Muscle layer of colon (tissue), 2 donors: ENCODE measurements around the gene RC3H1.
A peak's percentile ranks its signal among the peaks of the same experiment; 100 is the strongest.
"Not testable (repeated sequence)": the region's sequence is repeated elsewhere in the genome, so short reads cannot be mapped to it uniquely, and the experiment has no call there.

Experiments used
- H3K27ac ChIP-seq: one replicate; pipeline ENCODE4 v1.7.0; 2013; ENCODE audit warnings: low read depth, mild to moderate bottlenecking, low read length, moderate library complexity
- H3K27me3 ChIP-seq, 2 donors: one replicate each; pipeline ENCODE4 v1.7.0; 2013; ENCODE audit warnings: low read length in 2 of 2, mild to moderate bottlenecking in 2 of 2; ENCODE audit not compliant: insufficient read depth in 2 of 2, control insufficient read depth in 1 of 2
- H3K36me3 ChIP-seq: one replicate; pipeline ENCODE4 v1.7.0; 2013; ENCODE audit warnings: mild to moderate bottlenecking, low read length; ENCODE audit not compliant: insufficient read depth
- H3K4me1 ChIP-seq: one replicate; pipeline ENCODE4 v1.7.0; 2013; ENCODE audit warnings: mild to moderate bottlenecking, low read length; ENCODE audit not compliant: insufficient read depth
- H3K4me3 ChIP-seq, 2 donors: one replicate each; pipeline ENCODE4 v1.7.0; 2013; ENCODE audit warnings: low read length in 2 of 2, low read depth in 1 of 2, mild to moderate bottlenecking in 1 of 2, moderate library complexity in 1 of 2
- H3K9ac ChIP-seq: one replicate; pipeline ENCODE4 v1.7.0; 2013; ENCODE audit warnings: low read length
- H3K9me3 ChIP-seq: one replicate; pipeline ENCODE4 v1.7.0; 2013; ENCODE audit warnings: mild to moderate bottlenecking, low read length
- donor health status: abdominal sarcoma.
- donor health status: Adenocarcinoma of cecum.

RC3H1 gene

DNA sequence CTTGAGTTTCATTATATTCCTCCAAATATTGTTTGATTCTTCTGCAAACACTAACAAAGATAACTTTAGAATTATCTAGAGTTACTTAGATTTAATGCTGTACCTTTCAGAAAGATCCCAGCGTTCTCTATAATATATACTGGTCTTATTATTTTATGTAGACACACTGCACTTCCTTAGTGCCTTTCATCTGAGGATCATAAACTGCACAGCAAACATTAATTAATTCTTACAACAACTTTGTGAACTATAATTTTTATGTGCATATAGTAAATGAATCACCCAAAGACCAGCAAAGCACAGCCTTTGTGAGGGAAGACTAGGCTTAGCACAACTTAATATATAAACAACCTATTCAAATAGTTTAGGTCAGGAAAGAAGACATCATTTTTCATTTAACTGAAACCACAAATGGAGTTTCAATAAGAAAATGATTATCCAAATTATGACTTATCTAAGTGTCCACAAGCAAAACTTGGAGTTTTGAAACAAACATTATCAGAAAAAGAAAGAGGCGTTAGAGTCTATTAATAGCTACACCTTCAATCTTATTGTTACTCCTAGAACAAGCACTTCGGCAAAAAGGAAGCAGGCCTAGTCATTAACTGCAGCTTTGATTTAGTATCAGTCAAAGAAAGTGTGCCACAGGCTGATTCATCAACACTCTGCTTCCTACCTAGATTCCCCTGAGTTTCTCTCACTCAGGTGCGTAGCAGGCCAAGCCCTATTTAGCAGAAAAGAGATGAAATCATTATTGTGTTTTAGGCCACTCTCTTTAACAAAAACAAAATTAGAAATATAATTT, 22.5 kb upstream of the RC3H1 start:
- Histone ChIP-seq H3K9ac (no peak overlapping the region), H3K36me3 (no peaks in the 10 kb centered on the region), H3K27ac (no peak overlapping the region), H3K4me3 (no peak overlapping the region), H3K4me1 (peaks cover 7% of the 10 kb centered on the region), H3K27me3 (no peaks in the 10 kb centered on the region), H3K9me3 (no peaks in the 10 kb centered on the region)

DNA sequence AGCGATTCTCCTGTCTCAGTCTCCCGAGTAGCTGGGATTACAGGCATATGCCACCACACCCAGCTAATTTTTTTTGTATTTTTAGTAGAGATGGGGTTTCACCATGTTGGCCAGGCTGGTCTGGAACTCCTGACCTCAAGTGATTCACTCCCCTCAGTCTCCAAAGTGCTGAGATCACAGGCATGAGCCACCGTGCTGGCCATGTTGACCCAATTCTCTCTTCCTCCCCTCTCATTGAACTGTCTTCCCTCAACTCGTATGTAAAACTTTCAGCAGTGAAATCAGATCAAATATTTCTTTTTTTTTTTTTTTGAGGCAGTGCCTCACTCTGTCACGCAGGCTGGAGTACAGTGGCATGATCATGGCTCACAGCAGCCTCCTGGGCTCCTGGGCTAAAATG, 20.4 kb upstream of the RC3H1 start:
- H3K9ac ChIP-seq, H3K36me3 ChIP-seq, H3K9me3 ChIP-seq, H3K27me3 ChIP-seq, H3K27ac ChIP-seq, H3K4me1 ChIP-seq, H3K4me3 ChIP-seq: not testable (repeated sequence)

DNA sequence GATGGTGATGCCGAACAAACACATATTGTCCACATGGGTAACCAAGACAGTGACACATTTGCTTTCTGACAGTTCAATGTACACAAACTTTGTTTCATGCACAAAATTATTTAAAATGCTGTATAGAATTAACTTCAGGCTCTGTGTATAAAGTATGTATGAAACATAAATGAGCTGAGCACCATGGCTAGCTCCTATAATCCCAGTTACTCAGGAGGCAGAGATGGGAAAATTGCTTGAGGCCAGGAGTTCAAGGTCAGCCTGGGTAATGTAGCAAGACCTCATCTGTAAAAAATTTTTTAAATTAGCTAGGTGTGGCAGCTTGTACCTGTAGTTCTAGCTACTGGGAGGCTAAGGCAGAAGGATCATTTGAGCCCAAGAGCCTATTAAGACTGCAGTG, 19.2 kb upstream of the RC3H1 start:
- H3K36me3 ChIP-seq = no peaks in the 10 kb centered on the region
- no peak overlapping the region for H3K27ac ChIP-seq
- no peak overlapping the region for H3K4me3 ChIP-seq
- no peaks in the 10 kb centered on the region for H3K9me3 ChIP-seq
- H3K9ac ChIP-seq = no peak overlapping the region
- peaks cover 7% of the 10 kb centered on the region for H3K4me1 ChIP-seq
- no peaks in the 10 kb centered on the region for H3K27me3 ChIP-seq

DNA sequence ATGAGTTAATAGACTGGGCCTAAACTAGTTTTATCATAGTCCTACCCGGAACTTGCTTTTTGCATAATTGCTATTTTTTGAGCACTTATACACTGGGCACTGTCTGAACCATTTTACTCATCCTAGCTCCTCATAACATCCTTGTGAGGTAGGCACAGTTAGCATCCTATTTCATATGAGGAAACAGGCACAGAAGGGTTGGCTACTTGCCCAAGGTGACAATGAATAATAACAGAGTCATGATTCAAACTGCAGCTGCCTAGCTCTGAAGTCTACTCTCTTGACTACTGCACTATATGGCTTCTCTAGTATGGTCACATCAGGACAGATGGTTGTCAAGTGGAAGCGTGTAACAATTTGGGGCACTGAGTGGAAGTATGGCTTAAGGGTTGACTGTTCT, 18.2 kb upstream of the RC3H1 start:
- H3K36me3 ChIP-seq = no peaks in the 10 kb centered on the region
- H3K4me3 ChIP-seq = no peak overlapping the region
- no peak overlapping the region for H3K27ac ChIP-seq
- no peaks in the 10 kb centered on the region for H3K27me3 ChIP-seq
- H3K9me3 ChIP-seq = no peaks in the 10 kb centered on the region
- H3K9ac ChIP-seq = no peak overlapping the region
- peaks cover 7% of the 10 kb centered on the region for H3K4me1 ChIP-seq

DNA sequence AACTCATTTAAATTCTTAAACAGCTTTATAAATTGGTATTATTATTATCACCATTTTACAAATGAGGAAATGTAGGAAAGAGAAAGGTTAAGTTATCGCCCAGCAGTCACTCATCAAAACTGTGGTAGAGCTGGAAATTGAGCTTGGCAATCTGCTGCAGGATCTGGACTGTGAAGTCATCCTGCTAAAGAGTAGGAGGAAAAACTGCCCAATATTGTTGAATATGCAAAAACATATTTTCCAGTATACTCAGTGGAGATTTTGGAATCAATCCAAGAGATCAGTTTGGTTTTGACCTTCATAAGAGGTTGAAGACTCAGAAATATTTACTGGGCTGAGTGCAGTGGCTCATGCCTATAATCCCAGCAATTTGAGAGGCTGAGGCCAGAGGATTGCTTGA, 16.9 kb upstream of the RC3H1 start:
- Histone ChIP-seq H3K4me1 (peaks cover 7% of the 10 kb centered on the region), H3K9ac (no peak overlapping the region), H3K4me3 (no peak overlapping the region), H3K36me3 (no peaks in the 10 kb centered on the region), H3K27ac (no peak overlapping the region), H3K27me3 (no peaks in the 10 kb centered on the region), H3K9me3 (no peaks in the 10 kb centered on the region)

DNA sequence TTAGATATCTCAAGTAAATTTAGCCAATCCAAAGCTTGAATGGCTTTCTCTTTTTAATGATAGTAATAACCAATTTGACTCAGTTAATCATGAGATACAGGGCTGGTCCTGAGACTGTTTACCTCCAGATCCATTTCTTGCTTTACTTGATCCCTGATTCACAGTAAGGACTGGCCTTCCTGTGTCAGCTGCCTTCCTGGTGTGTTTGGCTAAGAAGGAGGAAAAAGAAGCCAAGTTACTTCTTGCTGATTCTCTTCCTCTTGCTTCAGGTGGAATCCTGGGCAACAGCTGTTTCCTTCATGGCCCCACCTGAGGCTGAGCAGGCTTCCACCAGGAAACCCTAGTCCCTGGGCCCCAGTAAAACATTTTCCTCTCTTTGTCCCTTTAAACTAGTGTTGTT, 14.6 kb upstream of the RC3H1 start:
- Histone ChIP-seq H3K9me3 (no peaks in the 10 kb centered on the region), H3K27ac (no peak overlapping the region), H3K4me3 (no peak overlapping the region), H3K27me3 (no peaks in the 10 kb centered on the region), H3K36me3 (no peaks in the 10 kb centered on the region), H3K4me1 (peaks cover 7% of the 10 kb centered on the region), H3K9ac (no peak overlapping the region)

DNA sequence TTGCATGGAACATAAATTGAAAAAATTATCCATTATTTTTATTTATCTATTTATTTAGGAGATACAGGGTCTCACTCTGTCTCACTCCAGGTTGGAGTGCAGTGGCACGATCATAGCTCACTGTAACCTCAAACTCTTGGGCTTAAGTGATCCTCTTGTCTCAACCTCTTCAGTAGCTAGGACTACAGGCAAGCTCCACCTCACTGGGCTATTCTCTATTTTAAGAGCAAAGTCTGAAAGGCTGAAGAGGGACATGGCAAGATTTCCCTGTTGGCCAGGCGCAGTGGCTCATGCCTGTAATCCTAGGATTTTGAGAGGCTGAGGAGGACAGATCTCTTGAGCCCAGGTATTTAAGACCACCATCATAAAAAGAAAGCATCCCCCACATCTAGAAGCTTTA, 14.0 kb upstream of the RC3H1 start:
- Histone ChIP-seq H3K9ac (no peak overlapping the region), H3K27me3 (no peaks in the 10 kb centered on the region), H3K36me3 (no peaks in the 10 kb centered on the region), H3K9me3 (no peaks in the 10 kb centered on the region), H3K27ac (no peak overlapping the region), H3K4me1 (peaks cover 7% of the 10 kb centered on the region), H3K4me3 (no peak overlapping the region)

DNA sequence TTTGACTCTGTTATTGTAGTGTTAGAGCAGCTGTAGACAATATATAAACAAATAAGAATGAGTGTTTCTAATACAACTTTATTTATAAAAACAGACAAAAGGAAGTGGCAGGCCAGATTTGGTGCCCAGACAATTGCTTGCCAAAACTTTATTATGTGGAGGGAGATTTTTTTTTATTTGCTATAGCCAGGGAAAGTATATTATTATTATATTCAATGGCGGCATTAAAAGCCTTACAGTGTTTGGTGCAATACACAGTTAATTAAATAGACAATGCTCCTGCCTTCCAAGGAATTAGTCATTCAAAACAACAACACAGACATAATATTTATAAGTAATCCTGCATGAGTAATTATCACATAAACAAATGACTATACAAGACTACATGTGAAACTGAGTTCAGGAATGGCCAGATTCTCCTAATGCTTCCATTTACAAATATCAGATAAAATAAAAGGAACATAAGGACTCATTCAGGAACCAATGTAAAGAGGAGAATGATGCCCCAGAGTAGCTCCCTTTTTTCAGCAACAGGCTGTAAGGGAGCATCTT, 10.6 kb upstream of the RC3H1 start:
- no peaks in the 10 kb centered on the region for H3K4me1 ChIP-seq
- H3K4me3 ChIP-seq = no peak overlapping the region
- no peaks in the 10 kb centered on the region for H3K27me3 ChIP-seq
- H3K9ac ChIP-seq = no peak overlapping the region
- H3K27ac ChIP-seq = no peak overlapping the region
- no peaks in the 10 kb centered on the region for H3K9me3 ChIP-seq
- no peaks in the 10 kb centered on the region for H3K36me3 ChIP-seq

DNA sequence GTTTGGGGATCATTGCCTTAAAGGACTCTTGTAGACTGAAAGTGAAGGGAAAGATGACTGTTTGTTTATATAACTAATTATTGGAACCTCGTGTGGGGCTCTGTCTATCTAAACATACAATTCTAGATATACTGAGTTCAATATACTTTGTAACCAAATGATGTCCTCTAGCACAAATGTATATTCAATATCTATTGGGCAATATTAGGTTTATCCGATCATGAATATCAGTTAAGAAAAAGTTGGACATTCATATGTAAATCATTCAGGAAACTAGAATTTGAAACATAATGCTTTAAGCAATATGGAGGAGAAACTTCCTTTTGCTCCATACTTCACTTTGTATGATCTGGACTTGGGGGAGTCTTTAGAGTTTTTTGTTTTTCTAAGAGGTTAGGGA, 8.9 kb upstream of the RC3H1 start:
- no peak overlapping the region for H3K9ac ChIP-seq
- no peak overlapping the region for H3K4me3 ChIP-seq
- H3K36me3 ChIP-seq = no peaks in the 10 kb centered on the region
- no peaks in the 10 kb centered on the region for H3K4me1 ChIP-seq
- no peaks in the 10 kb centered on the region for H3K27me3 ChIP-seq
- no peak overlapping the region for H3K27ac ChIP-seq
- H3K9me3 ChIP-seq = no peaks in the 10 kb centered on the region

DNA sequence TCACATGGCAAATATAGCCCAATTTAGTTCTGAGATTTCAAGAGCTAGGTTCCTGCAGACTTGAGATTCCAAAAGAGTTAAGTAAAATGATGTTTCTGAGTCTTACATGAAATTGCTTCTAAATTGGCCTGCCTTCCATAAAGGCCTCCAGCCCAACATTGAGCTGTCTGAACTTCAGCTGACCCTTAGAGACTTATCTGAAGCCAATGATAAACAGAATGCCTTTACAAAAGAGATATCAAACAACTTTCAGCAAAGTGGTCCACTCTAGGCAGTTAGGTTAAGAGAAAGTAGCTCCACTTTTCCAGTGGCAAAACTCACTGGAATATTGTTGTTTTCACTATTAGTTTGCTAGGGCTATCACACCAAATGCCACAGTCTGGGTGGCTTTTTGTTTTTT, 6.3 kb upstream of the RC3H1 start:
- H3K9me3 ChIP-seq = no peaks in the 10 kb centered on the region
- H3K27ac ChIP-seq = no peak overlapping the region
- no peak overlapping the region for H3K9ac ChIP-seq
- peaks cover 5% of the 10 kb centered on the region for H3K4me1 ChIP-seq
- H3K27me3 ChIP-seq = no peaks in the 10 kb centered on the region
- H3K4me3 ChIP-seq = no peak overlapping the region
- H3K36me3 ChIP-seq = no peaks in the 10 kb centered on the region

DNA sequence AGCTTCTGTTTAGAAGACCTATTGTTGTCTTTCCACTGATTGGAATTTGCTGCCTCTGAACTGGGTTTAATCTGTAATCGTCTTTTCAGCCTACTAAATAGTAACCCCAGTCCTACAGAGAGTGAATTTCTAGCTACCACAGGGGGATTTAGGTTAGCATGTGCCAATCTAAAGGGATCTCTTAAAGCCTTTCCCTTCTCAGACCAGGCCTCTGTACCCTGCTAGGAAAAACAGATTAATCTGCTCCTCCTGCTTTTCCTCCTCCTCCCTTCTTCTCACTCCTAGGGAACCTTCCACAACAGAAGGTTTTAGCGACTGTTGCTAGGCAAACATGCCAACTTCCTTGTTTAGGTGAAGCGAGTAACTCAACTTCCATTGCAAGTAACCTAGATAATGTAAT, 1.3 kb upstream of the RC3H1 start:
- peaks cover 33% of the 10 kb centered on the region for H3K4me1 ChIP-seq

DNA sequence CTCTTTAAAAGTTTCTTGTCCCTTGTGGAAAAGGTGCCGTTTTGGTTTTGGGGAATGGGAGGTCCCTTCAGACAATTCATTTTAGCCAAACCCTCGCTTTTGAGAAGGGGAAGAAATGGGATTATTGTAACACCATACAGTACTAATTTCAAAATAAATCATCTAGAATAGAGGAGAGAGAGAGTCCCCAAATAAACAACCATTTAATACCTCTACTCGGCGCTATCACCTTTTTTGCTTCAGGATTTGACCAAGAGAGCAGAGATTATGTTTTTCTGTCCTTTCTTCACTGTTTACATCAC, 770 bp upstream of the RC3H1 start:
- no peaks in the 10 kb centered on the region for H3K27me3 ChIP-seq
- H3K4me1 ChIP-seq = peaks cover 34% of the 10 kb centered on the region
- no peaks in the 10 kb centered on the region for H3K9me3 ChIP-seq
- H3K27ac ChIP-seq = peak overlapping the region; percentile 93
- peak overlapping the region; percentile 90 to 97 for H3K4me3 ChIP-seq
- H3K9ac ChIP-seq = peak overlapping the region; percentile 96
- H3K36me3 ChIP-seq = no peaks in the 10 kb centered on the region

More for the DNA sequence above, 1.3 kb upstream of the RC3H1 start:
- Histone ChIP-seq H3K36me3 (no peaks in the 10 kb centered on the region), H3K9ac (peak overlapping the region; percentile 96), H3K4me3 (peak overlapping the region in 1 of 2 donors; percentile 97), H3K9me3 (no peaks in the 10 kb centered on the region), H3K27me3 (no peaks in the 10 kb centered on the region), H3K27ac (peak overlapping the region; percentile 93)
